ENCODE data around the gene TEX2.
A peak's percentile ranks its signal among the peaks of the same experiment; 100 is the strongest.

The TEX2 gene

DNA sequence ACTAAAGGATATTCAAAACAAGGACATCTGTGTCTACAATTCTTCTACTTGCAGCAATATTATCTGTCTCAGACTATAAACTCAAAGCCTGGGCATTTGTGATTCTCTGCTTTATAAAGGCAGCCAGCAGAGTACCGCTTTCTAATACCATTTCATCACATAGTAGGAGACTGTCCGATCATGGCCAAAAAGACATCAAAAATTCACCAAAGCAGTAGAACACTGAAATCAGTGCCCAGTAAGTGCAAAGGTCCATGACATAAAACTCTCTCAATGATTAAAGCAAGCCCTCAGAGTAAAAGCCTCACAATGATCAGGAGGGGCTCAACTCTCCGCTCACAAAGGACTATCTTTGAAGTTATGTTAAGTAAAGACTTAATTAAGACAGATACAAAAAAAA, 156.1 kb downstream of the TEX2 start:
- H4K8ac ChIP-seq (ENCODE audit: low read depth, low read length) = no peak overlapping the region
- H2BK15ac ChIP-seq (replicated peaks; ENCODE audit: low read depth) = no peak overlapping the region
- no peaks in the 10 kb centered on the region for H3K27me3 ChIP-seq (ENCODE audit: insufficient read depth, low read length, poor library complexity)
- no peaks in the 10 kb centered on the region for H3K79me2 ChIP-seq (ENCODE audit: control insufficient read depth, insufficient read depth, low read length)
- H4K5ac ChIP-seq (ENCODE audit: low read length) = no peak overlapping the region
- H3K79me1 ChIP-seq (ENCODE audit: low read length) = no peaks in the 10 kb centered on the region
- no peak overlapping the region for H3K23ac ChIP-seq (ENCODE audit: low read length)
- H2BK5ac ChIP-seq (ENCODE audit: low read length) = no peak overlapping the region
- H3K18ac ChIP-seq (ENCODE audit: low read length) = no peak overlapping the region
- no peak overlapping the region for H3K56ac ChIP-seq (ENCODE audit: low read length)
- H3K27ac ChIP-seq (ENCODE audit: low read depth, low read length) = no peak overlapping the region
- H2AK5ac ChIP-seq (ENCODE audit: low read length) = no peak overlapping the region
- H3K36me3 ChIP-seq (ENCODE audit: control insufficient read depth, insufficient read depth, low read length) = no peaks in the 10 kb centered on the region
- no peak for DNase-seq
- H3K4me1 ChIP-seq (ENCODE audit: control insufficient read depth, low read depth, low read length) = peaks cover 2% of the 10 kb centered on the region
- no peak overlapping the region for H3K4ac ChIP-seq (ENCODE audit: low read depth, low read length)
- no peak overlapping the region for H2BK120ac ChIP-seq (ENCODE audit: low read depth, low read length)
- H3K4me2 ChIP-seq (ENCODE audit: low read length) = no peak overlapping the region
- no peak overlapping the region for H3K9ac ChIP-seq (ENCODE audit: low read length)
- H3K4me3 ChIP-seq (ENCODE audit: low read length) = no peak overlapping the region
- no CpG with 5 or more reads among the region's 3 CpGs for WGBS (ENCODE audit: extremely low coverage, insufficient coverage, low lambda C conversion rate)

DNA sequence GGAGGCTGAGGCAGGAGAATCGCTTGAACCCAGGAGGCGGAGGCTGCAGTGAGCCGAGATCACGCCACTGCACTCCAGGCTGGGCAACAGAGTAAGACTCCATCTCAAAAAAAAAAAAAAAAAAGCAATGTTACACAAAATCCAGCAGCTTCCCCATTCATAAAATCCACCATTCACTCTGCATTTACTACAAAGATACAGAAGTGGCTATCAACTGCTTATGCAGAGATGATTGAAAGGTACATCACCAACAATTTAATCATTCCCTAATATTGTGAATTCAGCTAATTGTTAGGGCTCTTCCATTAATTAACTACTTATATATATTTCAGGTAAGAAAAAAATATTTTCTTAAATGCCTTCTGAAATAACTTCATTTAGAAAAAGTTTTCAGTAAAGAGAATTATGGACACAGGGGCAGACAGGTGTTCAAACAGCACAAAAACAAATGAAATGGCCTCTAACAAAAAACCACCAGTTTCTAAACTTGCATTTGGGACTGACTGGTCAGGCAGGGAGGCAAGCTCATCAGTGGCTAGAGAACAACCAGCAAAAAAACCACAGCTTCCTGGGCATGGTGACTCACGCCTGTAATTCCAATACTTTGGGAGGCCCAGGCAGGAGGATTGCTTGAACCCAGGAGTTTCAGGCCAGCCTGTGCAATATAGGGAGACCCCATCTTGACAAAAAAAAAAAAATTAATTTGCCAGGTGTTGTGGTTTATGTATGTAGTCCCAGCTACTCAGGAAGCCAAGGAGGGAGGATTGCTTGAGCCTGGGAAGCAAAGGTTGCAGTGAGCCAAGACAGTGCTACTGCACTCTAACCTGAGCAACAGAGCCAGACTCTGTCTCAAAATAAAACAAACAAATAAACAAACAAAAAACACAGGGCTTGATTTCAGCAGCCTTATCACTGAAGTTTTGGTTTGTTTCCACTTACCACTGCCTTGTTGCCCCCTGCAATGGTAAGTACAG, 159.4 kb downstream of the TEX2 start:
- Histone ChIP-seq H3K27me3 (ENCODE audit: insufficient read depth, low read length, poor library complexity) (no peaks in the 10 kb centered on the region), H3K79me2 (ENCODE audit: control insufficient read depth, insufficient read depth, low read length) (no peaks in the 10 kb centered on the region), H2BK5ac (ENCODE audit: low read length) (no peak overlapping the region), H3K4me3 (ENCODE audit: low read length) (no peak overlapping the region), H3K4me2 (ENCODE audit: low read length) (no peak overlapping the region), H3K36me3 (ENCODE audit: control insufficient read depth, insufficient read depth, low read length) (no peaks in the 10 kb centered on the region), H3K9ac (ENCODE audit: low read length) (no peak overlapping the region), H2BK15ac (replicated peaks; ENCODE audit: low read depth) (no peak overlapping the region), H4K5ac (ENCODE audit: low read length) (no peak overlapping the region), H2AK5ac (ENCODE audit: low read length) (no peak overlapping the region), H3K18ac (ENCODE audit: low read length) (no peak overlapping the region), H4K8ac (ENCODE audit: low read depth, low read length) (no peak overlapping the region), H3K27ac (ENCODE audit: low read depth, low read length) (no peak overlapping the region), H3K4ac (ENCODE audit: low read depth, low read length) (no peak overlapping the region), H3K56ac (ENCODE audit: low read length) (no peak overlapping the region), H2BK120ac (ENCODE audit: low read depth, low read length) (no peak overlapping the region), H3K79me1 (ENCODE audit: low read length) (no peaks in the 10 kb centered on the region), H3K23ac (ENCODE audit: low read length) (no peak overlapping the region), H3K4me1 (ENCODE audit: control insufficient read depth, low read depth, low read length) (no peaks in the 10 kb centered on the region)
- WGBS (ENCODE audit: extremely low coverage, insufficient coverage, low lambda C conversion rate) = no CpG with 5 or more reads among the region's 5 CpGs
- no peak for DNase-seq

DNA sequence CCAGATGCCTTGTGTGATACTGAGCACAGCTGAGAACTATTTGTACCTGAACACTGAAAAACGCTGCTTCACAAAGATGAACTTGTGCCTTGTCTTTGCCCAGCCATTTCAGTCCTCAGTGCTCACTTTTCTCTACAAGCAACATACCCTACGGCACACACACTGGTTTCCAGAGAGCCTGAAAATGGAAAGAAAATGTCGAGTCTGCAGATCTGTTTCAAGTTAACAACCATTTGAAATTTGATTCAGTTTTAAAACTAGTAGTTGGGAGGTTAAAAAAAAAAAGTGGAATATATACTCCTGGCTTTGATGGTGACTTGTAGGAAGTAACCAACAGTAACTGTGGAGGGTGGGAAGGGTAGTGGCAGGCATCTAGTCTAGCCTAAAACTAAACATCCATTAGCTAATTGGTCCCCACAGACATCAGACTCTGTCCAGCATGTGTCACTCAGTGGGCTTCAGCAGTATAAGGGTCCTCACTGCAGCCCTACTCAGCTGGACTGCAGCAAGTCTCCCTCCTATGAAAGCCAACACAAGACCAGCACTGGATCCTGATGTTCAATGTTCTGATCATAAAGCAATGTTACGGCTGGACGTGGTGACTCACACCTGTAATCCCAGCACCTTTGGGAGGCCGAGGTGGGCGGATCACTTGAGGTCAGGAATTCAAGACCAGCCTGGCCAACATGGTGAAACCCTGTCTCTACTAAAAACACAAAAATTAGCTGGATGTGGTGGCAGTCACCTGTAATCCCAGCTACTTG, 160.3 kb downstream of the TEX2 start:
- H3K56ac ChIP-seq (ENCODE audit: low read length) = no peak overlapping the region
- no peak overlapping the region for H2BK15ac ChIP-seq (replicated peaks; ENCODE audit: low read depth)
- H3K23ac ChIP-seq (ENCODE audit: low read length) = no peak overlapping the region
- H3K4me3 ChIP-seq (ENCODE audit: low read length) = no peak overlapping the region
- H4K5ac ChIP-seq (ENCODE audit: low read length) = no peak overlapping the region
- no peak overlapping the region for H3K9ac ChIP-seq (ENCODE audit: low read length)
- H4K8ac ChIP-seq (ENCODE audit: low read depth, low read length) = no peak overlapping the region
- H3K79me2 ChIP-seq (ENCODE audit: control insufficient read depth, insufficient read depth, low read length) = no peaks in the 10 kb centered on the region
- no CpG with 5 or more reads among the region's 7 CpGs for WGBS (ENCODE audit: extremely low coverage, insufficient coverage, low lambda C conversion rate)
- no peak overlapping the region for H3K4ac ChIP-seq (ENCODE audit: low read depth, low read length)
- H3K27ac ChIP-seq (ENCODE audit: low read depth, low read length) = no peak overlapping the region
- H3K79me1 ChIP-seq (ENCODE audit: low read length) = no peaks in the 10 kb centered on the region
- no peaks in the 10 kb centered on the region for H3K36me3 ChIP-seq (ENCODE audit: control insufficient read depth, insufficient read depth, low read length)
- H2AK5ac ChIP-seq (ENCODE audit: low read length) = no peak overlapping the region
- no peak overlapping the region for H2BK5ac ChIP-seq (ENCODE audit: low read length)
- no peaks in the 10 kb centered on the region for H3K27me3 ChIP-seq (ENCODE audit: insufficient read depth, low read length, poor library complexity)
- H3K4me2 ChIP-seq (ENCODE audit: low read length) = no peak overlapping the region
- no peaks in the 10 kb centered on the region for H3K4me1 ChIP-seq (ENCODE audit: control insufficient read depth, low read depth, low read length)
- no peak overlapping the region for H2BK120ac ChIP-seq (ENCODE audit: low read depth, low read length)
- DNase-seq = no peak
- no peak overlapping the region for H3K18ac ChIP-seq (ENCODE audit: low read length)

DNA sequence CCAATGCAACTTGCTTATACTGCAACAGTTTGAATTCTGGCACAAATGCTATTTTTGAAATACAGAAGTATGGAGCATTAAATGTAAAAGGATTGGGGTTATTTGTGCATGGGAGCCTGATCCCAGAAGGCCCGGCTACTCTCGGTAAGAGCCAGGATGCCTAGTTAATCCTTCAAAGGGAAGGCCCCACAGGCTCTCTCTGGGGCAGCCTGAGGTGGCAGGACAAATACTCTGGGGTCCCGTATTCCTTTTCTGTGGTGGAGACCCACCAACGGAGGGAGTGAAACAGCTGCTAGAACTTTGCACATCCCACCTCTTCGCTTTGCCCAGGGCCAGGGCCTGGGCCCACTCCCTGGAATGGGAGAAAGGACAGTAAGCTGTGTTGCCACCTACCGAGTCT, 163.5 kb downstream of the TEX2 start:
- Histone ChIP-seq H3K27me3 (ENCODE audit: insufficient read depth, low read length, poor library complexity) (no peaks in the 10 kb centered on the region), H3K79me2 (ENCODE audit: control insufficient read depth, insufficient read depth, low read length) (no peaks in the 10 kb centered on the region), H3K27ac (ENCODE audit: low read depth, low read length) (no peak overlapping the region), H3K4ac (ENCODE audit: low read depth, low read length) (no peak overlapping the region), H2BK15ac (replicated peaks; ENCODE audit: low read depth) (no peak overlapping the region), H3K4me1 (ENCODE audit: control insufficient read depth, low read depth, low read length) (no peaks in the 10 kb centered on the region), H2BK120ac (ENCODE audit: low read depth, low read length) (no peak overlapping the region), H3K36me3 (ENCODE audit: control insufficient read depth, insufficient read depth, low read length) (no peaks in the 10 kb centered on the region), H3K23ac (ENCODE audit: low read length) (no peak overlapping the region), H3K9ac (ENCODE audit: low read length) (no peak overlapping the region), H3K79me1 (ENCODE audit: low read length) (no peaks in the 10 kb centered on the region), H2AK5ac (ENCODE audit: low read length) (no peak overlapping the region), H3K18ac (ENCODE audit: low read length) (no peak overlapping the region), H4K5ac (ENCODE audit: low read length) (no peak overlapping the region), H3K56ac (ENCODE audit: low read length) (no peak overlapping the region), H3K4me3 (ENCODE audit: low read length) (no peak overlapping the region), H4K8ac (ENCODE audit: low read depth, low read length) (no peak overlapping the region), H3K4me2 (ENCODE audit: low read length) (no peak overlapping the region), H2BK5ac (ENCODE audit: low read length) (no peak overlapping the region)
- no peak for DNase-seq
- WGBS (ENCODE audit: extremely low coverage, insufficient coverage, low lambda C conversion rate) = no CpG with 5 or more reads among the region's 6 CpGs

Small RNAs within 50 kb of the gene (small RNA-seq; reads per million reads assigned to genes)
- 17,622 reads per million, percentile 100 among the genes with 10 or more reads in this experiment for gene SNORD104 (ENCODE audit: insufficient read depth)
